ENCODE measurements around the gene PGPEP1.
"Not testable (repeated sequence)": the region's sequence is repeated elsewhere in the genome, so short reads cannot be mapped to it uniquely, and the experiment has no call there.

PGPEP1 gene

DNA sequence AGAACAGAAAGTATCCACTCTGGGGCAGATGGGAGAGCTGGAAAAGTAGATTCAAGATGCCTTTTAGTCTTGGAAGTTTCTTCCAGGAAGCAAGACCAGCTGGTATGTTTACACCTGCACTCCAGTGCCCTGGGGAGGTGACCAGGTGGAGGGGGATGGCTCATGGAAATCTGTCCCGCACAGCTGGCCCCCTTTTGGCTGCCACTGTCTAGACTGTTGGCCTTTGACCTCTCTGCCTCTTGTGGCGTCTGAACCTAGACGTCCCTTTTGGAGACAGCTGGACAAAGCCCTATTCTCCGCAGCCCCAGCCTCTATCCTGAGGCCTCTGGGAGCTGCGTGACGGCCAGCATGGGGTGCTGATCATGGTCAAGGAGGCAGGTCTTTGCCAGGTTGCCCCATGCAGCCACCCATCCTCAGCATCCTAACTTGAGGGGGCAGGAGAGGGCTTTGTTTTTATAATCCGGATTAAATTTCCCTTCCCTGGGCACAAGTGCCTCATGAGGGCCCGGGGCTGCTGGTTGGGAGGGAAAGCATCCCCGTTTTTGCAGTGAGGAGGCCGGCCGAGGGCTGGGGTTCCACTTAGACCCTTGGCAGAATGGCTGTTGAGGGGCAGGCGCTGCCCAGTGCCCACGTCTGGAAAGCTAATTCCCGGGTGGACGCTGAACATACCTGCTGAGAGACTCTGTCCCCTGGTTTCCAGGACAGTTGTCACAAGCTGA, 28.3 kb downstream of the PGPEP1 start:
- H3K9me3 Mint-ChIP-seq = no peaks in the 10 kb centered on the region
- peaks cover 11% of the 10 kb centered on the region for H3K36me3 Mint-ChIP-seq (ENCODE audit: insufficient read depth)
- peaks cover 3% of the 10 kb centered on the region in 2 donors for H3K4me1 Mint-ChIP-seq (ENCODE audit: low read depth in 2 of 2)
- no peaks in the 10 kb centered on the region for H3K27me3 Mint-ChIP-seq
- H3K4me3 Mint-ChIP-seq = no peak overlapping the region
- H3K27ac Mint-ChIP-seq = peak overlapping the region in 1 of 2 donors; percentile 41
- ATAC-seq (replicated peaks) = no peak
- no peak for DNase-seq

DNA sequence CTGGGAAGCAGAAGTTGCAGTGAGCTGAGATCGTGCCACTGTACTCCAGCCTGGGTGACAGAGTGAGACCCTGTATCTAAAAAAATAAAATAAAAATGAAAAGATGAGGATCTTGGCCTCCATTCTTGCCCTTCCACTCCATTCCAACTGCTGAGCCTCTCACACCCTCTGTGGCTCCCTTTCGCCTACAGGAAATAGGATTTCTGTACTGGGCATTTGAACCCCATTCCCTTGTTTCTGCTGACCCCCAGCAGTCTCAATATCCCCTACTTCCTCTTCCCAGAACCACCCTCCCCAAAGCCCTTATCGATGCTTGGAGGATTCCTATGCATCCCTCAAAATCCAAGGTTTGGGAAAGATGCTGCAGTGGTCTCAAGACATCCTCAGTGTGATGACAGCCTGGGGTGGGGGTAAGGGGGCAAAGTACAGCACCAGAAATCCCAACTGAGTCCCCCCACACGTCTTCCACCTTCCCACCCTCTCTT, 33.1 kb downstream of the PGPEP1 start:
- H3K36me3 Mint-ChIP-seq (ENCODE audit: insufficient read depth) = no peaks in the 10 kb centered on the region
- no peaks in the 10 kb centered on the region for H3K27me3 Mint-ChIP-seq
- ATAC-seq (replicated peaks) = no peak
- H3K27ac Mint-ChIP-seq = peak overlapping the region; percentile 13 to 62
- no peak for DNase-seq
- H3K4me1 Mint-ChIP-seq (ENCODE audit: low read depth in 2 of 2) = peaks cover 9 to 10% of the 10 kb centered on the region in 2 donors
- peak overlapping the region; percentile 45 to 62 for H3K4me3 Mint-ChIP-seq
- no peaks in the 10 kb centered on the region for H3K9me3 Mint-ChIP-seq

DNA sequence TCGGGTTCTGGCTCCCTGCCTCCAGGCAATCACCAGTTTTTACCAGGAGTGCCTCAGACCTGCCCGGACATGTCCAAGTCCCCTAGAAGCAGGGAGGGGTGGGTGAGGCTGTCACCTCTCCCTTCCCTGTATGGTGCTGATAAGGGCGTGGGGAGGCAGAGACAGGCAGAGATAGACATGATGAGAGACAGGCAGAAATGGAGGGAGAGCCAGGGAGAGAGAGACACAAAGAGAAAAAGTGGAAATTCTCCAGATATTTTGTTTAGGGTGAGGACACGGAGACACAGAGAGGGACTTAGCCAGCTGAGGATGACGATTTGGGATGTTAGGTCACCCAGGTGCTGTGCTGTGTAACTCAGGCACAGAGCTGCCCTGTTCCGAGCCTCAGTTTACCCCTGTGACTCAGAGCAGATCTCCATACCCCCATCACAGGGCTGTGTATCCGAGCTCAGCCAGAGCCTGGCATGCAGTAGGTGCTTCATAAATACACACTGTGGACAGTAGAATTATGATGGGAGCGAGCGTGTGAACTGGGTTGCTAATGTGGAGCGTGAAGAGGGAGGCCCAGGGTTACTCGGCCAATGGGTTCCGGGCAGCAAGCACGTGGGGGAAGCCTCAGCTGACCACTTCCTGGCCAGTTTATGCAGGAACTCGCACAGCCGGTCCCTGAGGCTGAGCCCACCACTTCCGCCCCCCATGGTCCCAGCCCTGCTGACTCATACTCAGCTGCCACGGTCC, 33.7 kb downstream of the PGPEP1 start:
- H3K4me1 Mint-ChIP-seq (ENCODE audit: low read depth in 2 of 2) = peaks cover 9 to 10% of the 10 kb centered on the region in 2 donors
- peak overlapping the region; percentile 45 to 62 for H3K4me3 Mint-ChIP-seq
- H3K27ac Mint-ChIP-seq = peak overlapping the region; percentile 13 to 62
- no peaks in the 10 kb centered on the region for H3K36me3 Mint-ChIP-seq (ENCODE audit: insufficient read depth)
- H3K9me3 Mint-ChIP-seq = no peaks in the 10 kb centered on the region
- DNase-seq = peak; percentile 29 to 41 (median 36)
- peak; percentile 92 for ATAC-seq (replicated peaks)
- H3K27me3 Mint-ChIP-seq = no peaks in the 10 kb centered on the region

DNA sequence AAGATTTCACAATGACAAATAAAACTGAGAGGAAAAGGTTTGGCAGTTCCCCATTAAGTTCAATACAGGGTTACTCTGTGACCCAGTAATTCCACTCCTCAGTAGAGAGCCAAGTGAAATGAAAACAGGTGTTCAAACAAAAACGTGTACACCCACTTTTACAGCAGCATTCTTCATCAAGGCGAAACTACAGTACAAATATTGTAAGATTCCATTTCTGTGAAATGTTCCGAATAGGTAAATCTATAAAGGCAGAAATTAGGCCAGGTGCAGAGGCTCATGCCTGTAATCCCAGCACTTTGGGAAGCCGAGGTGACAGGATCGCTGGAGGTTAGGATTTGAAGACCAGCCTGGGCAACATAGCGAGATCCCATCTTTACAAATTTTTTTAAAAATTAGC, 36.6 kb downstream of the PGPEP1 start:
- no peaks in the 10 kb centered on the region for H3K9me3 Mint-ChIP-seq
- peak overlapping the region in 1 of 2 donors; percentile 64 for H3K27ac Mint-ChIP-seq
- H3K4me1 Mint-ChIP-seq (ENCODE audit: low read depth in 2 of 2) = peaks cover 9 to 10% of the 10 kb centered on the region in 2 donors
- no peaks in the 10 kb centered on the region for H3K36me3 Mint-ChIP-seq (ENCODE audit: insufficient read depth)
- no peak for DNase-seq
- no peak for ATAC-seq (replicated peaks)
- peaks cover 0 to 13% of the 10 kb centered on the region in 2 donors for H3K27me3 Mint-ChIP-seq
- no peak overlapping the region for H3K4me3 Mint-ChIP-seq

DNA sequence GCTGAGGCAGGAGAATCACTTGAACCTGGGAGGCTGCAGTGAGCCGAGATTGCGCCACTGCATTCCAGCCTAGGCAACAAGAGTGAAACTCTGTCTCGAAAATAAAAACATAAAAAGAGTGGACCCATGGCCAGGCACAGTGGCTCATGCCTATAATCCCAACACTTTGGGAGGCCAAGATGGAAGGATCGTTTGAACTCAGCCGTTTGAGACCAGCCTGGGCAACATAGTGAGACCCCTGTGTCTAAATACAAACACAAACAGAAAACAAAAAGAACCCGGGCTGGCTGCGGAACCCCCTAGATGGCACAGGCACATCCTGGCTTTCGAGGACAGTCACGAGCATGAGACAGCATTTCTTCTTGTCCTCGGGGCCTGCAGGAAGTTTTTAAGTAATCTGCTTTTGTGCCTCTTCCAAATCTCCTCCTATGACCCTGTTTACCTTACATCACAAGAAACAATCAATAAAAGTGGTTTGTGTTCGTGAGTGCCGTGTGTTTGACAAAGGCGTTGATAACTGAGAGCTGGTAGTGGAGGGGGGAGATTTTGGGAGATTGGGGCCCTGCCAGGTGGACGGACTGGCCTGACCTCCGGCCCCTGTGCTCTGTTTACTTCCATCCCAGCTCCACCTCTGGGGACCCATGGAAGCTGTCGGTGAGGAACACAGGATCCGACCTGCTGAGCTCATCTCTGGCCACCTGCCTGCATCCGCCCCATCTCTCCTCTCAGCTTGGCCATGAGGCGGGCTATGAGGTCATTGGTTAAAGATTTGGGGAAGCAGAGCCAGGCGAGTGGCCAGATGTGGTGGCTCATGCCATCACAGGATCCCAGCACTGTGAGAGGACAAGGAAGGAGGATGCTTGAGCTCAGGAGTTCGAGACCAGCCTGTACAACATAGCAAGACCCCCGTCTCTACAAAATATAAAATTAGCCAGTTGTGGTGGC, 39.7 kb downstream of the PGPEP1 start:
- Mint-ChIP-seq H3K27me3 (peaks cover 0 to 37% of the 10 kb centered on the region in 2 donors), H3K9me3 (no peaks in the 10 kb centered on the region), H3K4me1 (ENCODE audit: low read depth in 2 of 2) (no peaks in the 10 kb centered on the region), H3K27ac (peak overlapping the region in 1 of 2 donors; percentile 57), H3K36me3 (ENCODE audit: insufficient read depth) (peaks cover 4% of the 10 kb centered on the region), H3K4me3 (no peak overlapping the region)
- no peak for ATAC-seq (replicated peaks)
- DNase-seq = no peak

DNA sequence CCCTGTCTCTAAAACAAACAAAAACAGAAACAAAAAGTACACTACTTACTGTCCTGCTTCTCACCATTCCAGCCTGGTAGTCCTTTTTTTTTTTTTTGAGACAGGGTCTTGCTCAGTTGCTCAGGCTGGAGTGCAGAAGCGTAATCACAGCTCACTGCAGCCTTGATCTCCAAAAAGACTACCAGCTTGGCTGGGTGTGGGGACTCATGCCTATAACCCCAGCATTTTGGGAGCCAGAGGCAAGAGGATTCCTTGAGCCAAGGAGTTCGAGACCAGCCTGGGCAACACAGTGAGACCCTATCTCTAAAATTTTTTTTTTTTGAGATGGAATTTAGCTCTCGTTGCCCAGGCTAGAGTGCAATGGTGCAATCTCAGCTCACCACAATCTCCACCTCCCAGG, 40.4 kb downstream of the PGPEP1 start:
- no peaks in the 10 kb centered on the region for H3K9me3 Mint-ChIP-seq
- no peak for DNase-seq
- H3K4me1 Mint-ChIP-seq (ENCODE audit: low read depth in 2 of 2) = no peaks in the 10 kb centered on the region
- ATAC-seq (replicated peaks) = no peak
- no peak overlapping the region for H3K27ac Mint-ChIP-seq
- no peak overlapping the region for H3K4me3 Mint-ChIP-seq
- H3K36me3 Mint-ChIP-seq (ENCODE audit: insufficient read depth) = peaks cover 4% of the 10 kb centered on the region
- H3K27me3 Mint-ChIP-seq = peaks cover 0 to 45% of the 10 kb centered on the region in 2 donors

DNA sequence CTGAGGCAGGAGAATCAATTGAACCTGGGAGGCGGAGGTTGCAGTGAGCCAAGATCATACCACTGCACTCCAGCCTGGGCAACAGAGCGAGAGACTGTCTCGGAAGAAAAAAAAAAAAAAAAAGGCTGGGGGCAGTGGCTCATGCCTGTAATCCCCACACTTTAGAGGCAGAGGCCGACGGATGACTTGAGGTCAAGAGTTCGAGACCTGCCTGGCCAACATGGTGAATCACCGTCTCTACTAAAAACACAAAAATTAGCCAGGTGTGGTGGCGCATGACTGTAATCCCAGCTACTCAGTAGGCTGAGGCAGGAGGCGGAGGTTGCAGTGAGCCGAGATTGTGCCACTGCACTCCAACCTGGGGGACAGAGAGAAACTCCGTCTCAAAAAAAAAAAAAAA, 43.2 kb downstream of the PGPEP1 start:
- DNase-seq; H3K9me3 Mint-ChIP-seq; ATAC-seq (replicated peaks); H3K27ac Mint-ChIP-seq; H3K4me1 Mint-ChIP-seq (ENCODE audit: low read depth in 2 of 2); H3K4me3 Mint-ChIP-seq: not testable (repeated sequence)
- Mint-ChIP-seq H3K36me3 (ENCODE audit: insufficient read depth) (peaks cover 13% of the 10 kb centered on the region), H3K27me3 (peaks cover 0 to 62% of the 10 kb centered on the region in 2 donors)

DNA sequence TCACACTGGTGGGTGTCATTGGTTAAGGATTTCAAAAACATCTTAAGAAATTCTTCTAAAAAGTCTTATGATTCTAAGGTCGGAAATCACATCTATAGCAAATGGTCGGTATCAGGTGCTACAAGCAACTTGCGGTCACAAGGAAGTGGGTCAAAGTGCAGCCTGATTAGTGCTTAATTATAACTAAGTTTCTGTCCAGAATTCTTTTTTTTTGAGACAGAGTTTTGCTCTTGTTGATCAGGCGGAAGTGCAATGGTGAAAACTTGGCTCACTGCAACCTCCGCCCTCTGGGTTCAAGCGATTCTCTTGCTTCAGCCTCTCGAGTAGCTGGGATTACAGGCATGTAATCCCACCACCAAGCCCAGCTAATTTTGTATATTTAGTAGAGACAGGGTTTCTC, 44.4 kb downstream of the PGPEP1 start:
- Mint-ChIP-seq H3K4me1 (ENCODE audit: low read depth in 2 of 2) (peaks cover 3 to 6% of the 10 kb centered on the region in 2 donors), H3K4me3 (no peak overlapping the region), H3K9me3 (no peaks in the 10 kb centered on the region), H3K36me3 (ENCODE audit: insufficient read depth) (peaks cover 13% of the 10 kb centered on the region), H3K27ac (no peak overlapping the region), H3K27me3 (peaks cover 0 to 61% of the 10 kb centered on the region in 2 donors)
- ATAC-seq (replicated peaks) (no peak), DNase-seq (no peak)

DNA sequence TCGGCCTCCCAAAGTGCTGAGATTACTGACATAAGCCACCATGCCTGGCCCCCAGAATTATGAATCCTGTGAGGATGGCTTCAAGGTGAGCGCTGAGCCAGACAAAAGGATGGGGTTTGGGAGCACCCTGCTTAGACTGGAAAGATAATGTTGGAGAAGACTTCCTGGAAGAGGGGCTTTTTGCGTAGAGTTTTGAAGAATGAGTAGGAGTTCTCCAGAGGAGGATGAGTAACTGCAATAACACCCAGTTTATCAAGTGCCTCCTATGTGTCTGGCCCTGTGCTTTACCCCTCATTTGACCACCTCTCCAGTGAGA, 44.9 kb downstream of the PGPEP1 start:
- Mint-ChIP-seq H3K4me3 (no peak overlapping the region), H3K4me1 (ENCODE audit: low read depth in 2 of 2) (peaks cover 3 to 6% of the 10 kb centered on the region in 2 donors), H3K9me3 (no peaks in the 10 kb centered on the region), H3K36me3 (ENCODE audit: insufficient read depth) (peaks cover 13% of the 10 kb centered on the region), H3K27me3 (peaks cover 0 to 55% of the 10 kb centered on the region in 2 donors), H3K27ac (no peak overlapping the region)
- DNase-seq (no peak), ATAC-seq (replicated peaks) (no peak)

DNA sequence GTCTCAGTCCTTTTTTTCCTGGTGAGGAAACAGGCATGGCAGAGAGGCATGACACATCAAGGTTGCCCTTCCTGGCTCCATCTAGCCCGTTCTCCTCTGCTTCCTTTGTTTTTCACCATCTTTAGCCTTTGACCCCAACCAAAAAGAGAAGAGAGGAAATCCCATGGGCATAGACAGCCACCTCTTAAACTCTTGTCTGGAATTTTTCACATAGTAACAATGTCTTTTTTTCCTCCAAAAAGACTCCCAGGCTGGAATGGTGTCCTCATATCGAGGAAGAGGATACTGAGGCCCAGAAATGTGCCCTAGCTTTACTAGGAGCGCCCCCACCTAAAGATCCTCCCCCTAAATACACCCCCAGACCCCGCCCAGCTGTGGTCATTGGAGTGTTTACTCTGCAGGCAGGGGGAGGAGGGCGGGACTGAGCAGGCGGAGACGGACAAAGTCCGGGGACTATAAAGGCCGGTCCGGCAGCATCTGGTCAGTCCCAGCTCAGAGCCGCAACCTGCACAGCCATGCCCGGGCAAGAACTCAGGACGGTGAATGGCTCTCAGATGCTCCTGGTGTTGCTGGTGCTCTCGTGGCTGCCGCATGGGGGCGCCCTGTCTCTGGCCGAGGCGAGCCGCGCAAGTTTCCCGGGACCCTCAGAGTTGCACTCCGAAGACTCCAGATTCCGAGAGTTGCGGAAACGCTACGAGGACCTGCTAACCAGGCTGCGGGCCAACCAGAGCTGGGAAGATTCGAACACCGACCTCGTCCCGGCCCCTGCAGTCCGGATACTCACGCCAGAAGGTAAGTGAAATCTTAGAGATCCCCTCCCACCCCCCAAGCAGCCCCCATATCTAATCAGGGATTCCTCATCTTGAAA, 45.5 kb downstream of the PGPEP1 start, which contains the start of gene GDF15:
GDF15 (plus strand) TSS at position 484 of the 868 bp plus-strand sequence; CDS start at position 516, 32 bp downstream.
- Mint-ChIP-seq H3K27ac (no peak within 1 kb of the TSS), H3K4me1 (ENCODE audit: low read depth in 2 of 2) (peaks cover 3 to 6% of the 10 kb centered on the region in 2 donors), H3K9me3 (no peaks in the 10 kb centered on the region), H3K4me3 (no peak within 1 kb of the TSS), H3K36me3 (ENCODE audit: insufficient read depth) (peaks cover 14% of the 10 kb centered on the region), H3K27me3 (peaks cover 0 to 53% of the 10 kb centered on the region in 2 donors)
- ATAC-seq (replicated peaks) = no peak
- DNase-seq = peak; percentile 25 to 29 (median 26)

DNA sequence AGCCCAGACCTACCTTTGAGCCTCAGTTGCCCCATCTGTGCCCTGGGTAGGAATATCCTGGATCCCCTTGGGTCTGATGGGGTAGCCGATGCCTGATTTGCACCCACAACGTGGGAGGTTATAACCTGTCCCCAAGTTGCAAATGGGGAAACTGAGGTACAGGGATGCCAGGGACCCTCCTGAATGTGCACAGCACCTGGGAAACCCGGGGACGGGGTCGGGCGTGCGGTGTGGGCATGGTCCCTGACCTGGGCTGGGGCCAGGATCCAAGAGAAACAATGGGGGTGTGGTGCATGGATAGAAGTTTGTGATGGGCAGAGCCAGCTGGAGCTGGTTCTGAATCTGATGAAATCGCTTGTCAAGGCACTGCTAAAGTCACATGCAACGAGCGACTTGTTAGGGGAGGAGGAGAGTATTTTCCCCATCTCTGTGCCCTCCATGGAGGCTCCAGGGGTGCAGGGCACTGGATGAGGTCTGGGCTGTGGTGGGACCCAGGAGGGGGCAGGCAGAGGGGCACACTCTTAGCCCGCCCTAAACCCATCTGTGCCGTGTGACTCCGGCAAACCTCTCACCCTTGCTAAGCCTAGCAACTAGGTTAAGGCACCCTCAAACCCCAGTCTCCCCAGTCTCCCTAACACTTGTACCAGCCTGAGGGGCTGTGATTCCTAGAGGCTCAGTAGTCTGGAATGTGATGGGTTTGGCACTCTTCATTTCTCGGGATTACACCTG, 46.3 kb downstream of the PGPEP1 start:
- H3K27ac Mint-ChIP-seq = no peak overlapping the region
- peaks cover 17% of the 10 kb centered on the region for H3K36me3 Mint-ChIP-seq (ENCODE audit: insufficient read depth)
- ATAC-seq (replicated peaks) (no peak), DNase-seq (no peak)
- no peak overlapping the region for H3K4me3 Mint-ChIP-seq
- H3K4me1 Mint-ChIP-seq (ENCODE audit: low read depth in 2 of 2) = peaks cover 3 to 6% of the 10 kb centered on the region in 2 donors
- H3K9me3 Mint-ChIP-seq = no peaks in the 10 kb centered on the region
- H3K27me3 Mint-ChIP-seq = peaks cover 0 to 52% of the 10 kb centered on the region in 2 donors
